ENCODE data around the gene SUCLG2.

SUCLG2 gene

GRCh38 chr3:67649681-67650080, 4.7 kb downstream of the SUCLG2 start:
- H3K27ac ChIP-seq, result no peak overlapping the region
- H3K4me1 ChIP-seq (ENCODE audit: control insufficient read depth in 1 of 2, insufficient read depth in 1 of 2, low read depth in 1 of 2, low read length in 1 of 2), result peaks cover 24 to 31% of the 10 kb centered on the region in 2 experiments
- peaks cover under 1% of the 10 kb centered on the region for H3K27me3 ChIP-seq
- no peak overlapping the region for H3K4me3 ChIP-seq (ENCODE audit: low read depth in 1 of 2, low read length in 1 of 2)
- TF ChIP-seq CTCF (IDR thresholded peaks at IDR 0.05), result no peak
- no peaks in the 10 kb centered on the region for H3K36me3 ChIP-seq
- H3K9me3 ChIP-seq, result no peaks in the 10 kb centered on the region

- Histone ChIP-seq H3K27me3 (no peaks in the 10 kb centered on the region), H3K27ac (no peak overlapping the region), H3K4me1 (ENCODE audit: control insufficient read depth in 1 of 2, insufficient read depth in 1 of 2, low read depth in 1 of 2, low read length in 1 of 2) (peaks cover 20 to 23% of the 10 kb centered on the region in 2 experiments), H3K36me3 (no peaks in the 10 kb centered on the region), H3K9me3 (no peaks in the 10 kb centered on the region), H3K4me3 (ENCODE audit: low read depth in 1 of 2, low read length in 1 of 2) (no peak overlapping the region)
- TF ChIP-seq CTCF (IDR thresholded peaks at IDR 0.05), result no peak
Observed at GRCh38 chr3:67648701-67649100, 5.7 kb downstream of the SUCLG2 start.

- H3K27me3 ChIP-seq, result no peaks in the 10 kb centered on the region
- H3K4me3 ChIP-seq (ENCODE audit: low read depth in 1 of 2, low read length in 1 of 2), result no peak overlapping the region
- H3K4me1 ChIP-seq (ENCODE audit: control insufficient read depth in 1 of 2, insufficient read depth in 1 of 2, low read depth in 1 of 2, low read length in 1 of 2), result peaks cover 16 to 21% of the 10 kb centered on the region in 2 experiments
- no peaks in the 10 kb centered on the region for H3K36me3 ChIP-seq
- TF ChIP-seq CTCF (IDR thresholded peaks at IDR 0.05), result no peak
- H3K27ac ChIP-seq, result no peak overlapping the region
- no peaks in the 10 kb centered on the region for H3K9me3 ChIP-seq
Observed at GRCh38 chr3:67648229-67648628, 6.2 kb downstream of the SUCLG2 start.

- Histone ChIP-seq H3K36me3 (no peaks in the 10 kb centered on the region), H3K27ac (no peak overlapping the region), H3K4me1 (ENCODE audit: control insufficient read depth in 1 of 2, insufficient read depth in 1 of 2, low read depth in 1 of 2, low read length in 1 of 2) (peaks cover 16 to 21% of the 10 kb centered on the region in 2 experiments), H3K9me3 (no peaks in the 10 kb centered on the region), H3K27me3 (no peaks in the 10 kb centered on the region), H3K4me3 (ENCODE audit: low read depth in 1 of 2, low read length in 1 of 2) (no peak overlapping the region)
- no peak for TF ChIP-seq CTCF (IDR thresholded peaks at IDR 0.05)
Observed at GRCh38 chr3:67647390-67647878, 7.0 kb downstream of the SUCLG2 start.

- TF ChIP-seq CTCF (IDR thresholded peaks at IDR 0.05), result no peak
- peaks cover 16 to 21% of the 10 kb centered on the region in 2 experiments for H3K4me1 ChIP-seq (ENCODE audit: control insufficient read depth in 1 of 2, insufficient read depth in 1 of 2, low read depth in 1 of 2, low read length in 1 of 2)
Observed at GRCh38 chr3:67646586-67647234, 7.7 kb downstream of the SUCLG2 start.

More at GRCh38 chr3:67646586-67647234, 7.7 kb downstream of the SUCLG2 start:
- H3K4me3 ChIP-seq (ENCODE audit: low read depth in 1 of 2, low read length in 1 of 2), result no peak overlapping the region
- H3K27ac ChIP-seq, result no peak overlapping the region
- H3K9me3 ChIP-seq, result no peaks in the 10 kb centered on the region
- H3K27me3 ChIP-seq, result no peaks in the 10 kb centered on the region
- H3K36me3 ChIP-seq, result no peaks in the 10 kb centered on the region

Data from neutrophil (primary cell).